ENCODE data around the gene TNFAIP8L1. TPM values are rescaled to one million over a fixed set of nuclear protein-coding genes. Genes with fewer than 3 reads are reported as not detected.

The TNFAIP8L1 gene
- total RNA-seq, 1 donor from 2014 or later = 12.5 TPM

GRCh38 chr19:4700693-4700970 is 61.3 kb downstream of the TNFAIP8L1 start:
- no peak overlapping the region for H3K4me3 Mint-ChIP-seq
- no peaks in the 10 kb centered on the region for H3K27me3 Mint-ChIP-seq
- no peaks in the 10 kb centered on the region for H3K4me1 Mint-ChIP-seq
- no peak overlapping the region for H3K27ac Mint-ChIP-seq
- no peak for DNase-seq
- peaks cover 51% of the 10 kb centered on the region for H3K36me3 Mint-ChIP-seq (ENCODE audit: low read depth)
- intact Hi-C loops (cut with micrococcal nuclease) = no loop called here
- no peaks in the 10 kb centered on the region for H3K9me3 Mint-ChIP-seq

- H3K4me1 Mint-ChIP-seq = no peaks in the 10 kb centered on the region
- peaks cover 48% of the 10 kb centered on the region for H3K36me3 Mint-ChIP-seq (ENCODE audit: low read depth)
- no peaks in the 10 kb centered on the region for H3K27me3 Mint-ChIP-seq
- intact Hi-C loops (cut with micrococcal nuclease) = no loop called here
- no peak overlapping the region for H3K27ac Mint-ChIP-seq
- H3K4me3 Mint-ChIP-seq = no peak overlapping the region
- no peaks in the 10 kb centered on the region for H3K9me3 Mint-ChIP-seq
- DNase-seq = no peak
These were observed 62.2 kb downstream of the TNFAIP8L1 start for GRCh38 chr19:4701557-4701956.

- Mint-ChIP-seq H3K4me1 (no peaks in the 10 kb centered on the region), H3K27me3 (no peaks in the 10 kb centered on the region), H3K36me3 (ENCODE audit: low read depth) (peaks cover 43% of the 10 kb centered on the region), H3K9me3 (no peaks in the 10 kb centered on the region), H3K27ac (no peak overlapping the region), H3K4me3 (no peak overlapping the region)
- intact Hi-C loops (cut with micrococcal nuclease) = no loop called here
- DNase-seq = no peak
These were observed 63.4 kb downstream of the TNFAIP8L1 start for GRCh38 chr19:4702764-4703163.

GRCh38 chr19:4703671-4704316 is 64.5 kb downstream of the TNFAIP8L1 start:
- no peak overlapping the region for H3K4me3 Mint-ChIP-seq
- H3K27me3 Mint-ChIP-seq = no peaks in the 10 kb centered on the region
- peaks cover 2% of the 10 kb centered on the region for H3K4me1 Mint-ChIP-seq
- intact Hi-C loops (cut with micrococcal nuclease) = no loop called here
- H3K27ac Mint-ChIP-seq = no peak overlapping the region
- no peaks in the 10 kb centered on the region for H3K9me3 Mint-ChIP-seq
- no peak for DNase-seq
- H3K36me3 Mint-ChIP-seq (ENCODE audit: low read depth) = peaks cover 43% of the 10 kb centered on the region

- H3K4me1 Mint-ChIP-seq = peaks cover 4% of the 10 kb centered on the region
- no peaks in the 10 kb centered on the region for H3K9me3 Mint-ChIP-seq
- no peak overlapping the region for H3K4me3 Mint-ChIP-seq
- no peaks in the 10 kb centered on the region for H3K27me3 Mint-ChIP-seq
- no peak overlapping the region for H3K27ac Mint-ChIP-seq
- H3K36me3 Mint-ChIP-seq (ENCODE audit: low read depth) = peaks cover 45% of the 10 kb centered on the region
- intact Hi-C loops (cut with micrococcal nuclease) = no loop called here
- no peak for DNase-seq
These were observed 65.0 kb downstream of the TNFAIP8L1 start for GRCh38 chr19:4704317-4704673.

Other genes with a start within 250 kb of the TNFAIP8L1 start
- 53.8 and 56.8 TPM in 2 replicates for gene SH3GL1, start 239.0 kb upstream of the TNFAIP8L1 start, total RNA-seq
- 99.4 and 103 TPM in 2 replicates for gene CHAF1A, start 236.9 kb upstream of the TNFAIP8L1 start, total RNA-seq
- gene UBXN6, start 181.7 kb upstream of the TNFAIP8L1 start, total RNA-seq = 41.2 and 47.2 TPM in 2 replicates
- 66.0 and 72.7 TPM in 2 replicates for gene HDGFL2, start 167.2 kb upstream of the TNFAIP8L1 start, total RNA-seq
- not detected in 2 replicates for gene PLIN4, start 121.0 kb upstream of the TNFAIP8L1 start, total RNA-seq
- not detected in 2 replicates for gene PLIN5, start 104.3 kb upstream of the TNFAIP8L1 start, total RNA-seq
- gene LRG1, start 99.5 kb upstream of the TNFAIP8L1 start, total RNA-seq = 0.24 and 0.40 TPM in 2 replicates
- 0.40 TPM in 1 of 2 replicates, not detected in the other for gene SEMA6B, start 79.8 kb upstream of the TNFAIP8L1 start, total RNA-seq
- gene MYDGF, start 30.8 kb downstream of the TNFAIP8L1 start, total RNA-seq = 85.2 and 90.8 TPM in 2 replicates
- gene DPP9, start 84.3 kb downstream of the TNFAIP8L1 start, total RNA-seq = 86.4 and 95.9 TPM in 2 replicates
- 22.9 and 23.3 TPM in 2 replicates for gene FEM1A, start 152.2 kb downstream of the TNFAIP8L1 start, total RNA-seq
- 33.8 and 33.9 TPM in 2 replicates for gene TICAM1, start 192.2 kb downstream of the TNFAIP8L1 start, total RNA-seq
- 28.6 and 34.4 TPM in 2 replicates for gene PLIN3, start 228.2 kb downstream of the TNFAIP8L1 start, total RNA-seq